Aorta (tissue), 5 donors: ENCODE measurements around the gene CREG1. TPM values are rescaled to one million over a fixed set of nuclear protein-coding genes. Genes with fewer than 3 reads are reported as not detected.
"Not testable (repeated sequence)": the region's sequence is repeated elsewhere in the genome, so short reads cannot be mapped to it uniquely, and the experiment has no call there.

ENCODE experiments used
- ATAC-seq: fragments of 200-7000 bp; cut with Tn5 transposase; one replicate; pipeline ENCODE4 v1.9.1; 2022; ENCODE audit warnings: moderate library complexity; ENCODE audit not compliant: low FRiP score
- DNase-seq, 2 donors: peaks; one replicate each; pipeline ENCODE4 v3.0.0-alpha.2; 2020
- H3K27ac ChIP-seq, 2 donors: one replicate each; pipeline ENCODE4 v1.5.1; 2013; ENCODE audit warnings: low read length in 2 of 2, mild to moderate bottlenecking in 2 of 2, moderate library complexity in 2 of 2, control low read depth in 1 of 2, inconsistent platforms in 1 of 2, low read depth in 1 of 2
- H3K27me3 ChIP-seq, 2 donors: one replicate each; pipeline ENCODE4 v1.6.1; 2013; ENCODE audit warnings: control low read depth in 1 of 2, low read length in 1 of 2, mild to moderate bottlenecking in 1 of 2, moderate library complexity in 1 of 2; ENCODE audit not compliant: insufficient read depth in 2 of 2, control insufficient read depth in 1 of 2
- H3K36me3 ChIP-seq, 2 donors: one replicate each; pipeline ENCODE4 v1.6.1; 2013; ENCODE audit warnings: control low read depth in 1 of 2, low read length in 1 of 2, mild to moderate bottlenecking in 1 of 2; ENCODE audit not compliant: insufficient read depth in 2 of 2, control insufficient read depth in 1 of 2
- H3K4me1 ChIP-seq, 2 donors: one replicate each; pipeline ENCODE4 v1.6.1; 2013; ENCODE audit warnings: low read length in 2 of 2, control low read depth in 1 of 2, mild to moderate bottlenecking in 1 of 2, moderate library complexity in 1 of 2; ENCODE audit not compliant: insufficient read depth in 2 of 2, control insufficient read depth in 1 of 2
- H3K4me3 ChIP-seq, 2 donors: one replicate each; pipeline ENCODE4 v1.5.1; 2013; ENCODE audit warnings: low read length in 2 of 2, control low read depth in 1 of 2, mild to moderate bottlenecking in 1 of 2
- H3K9me3 ChIP-seq: one replicate; pipeline ENCODE4 v1.6.1; 2013; ENCODE audit warnings: mild to moderate bottlenecking, low read length; ENCODE audit not compliant: control insufficient read depth
- WGBS, 2 donors: extraction: QIAGEN DNeasy Blood & Tissue Kit; methylation state at CpG; one replicate each; pipeline ENCODE4 v1.1.7; 2013; 5-methylcytosine and 5-hydroxymethylcytosine counted together
- intact Hi-C, 2 donors: fragments of 100-400 bp; cut with DNase I; formaldehyde crosslinking; loops; one replicate each; pipeline versions ENCODE4 v1.14.2 to v1.15.0; 2022
- polyA plus RNA-seq, 2 donors: library from polyadenylated mRNA; stranded (reverse); fragments of 200-250 nt; gene quantifications; one replicate each; pipeline ENCODE4 v1.2.3, GENCODE V29; 2013
- total RNA-seq, 2 donors: library from RNA; stranded (reverse); fragmentation: NEBNext Ultra II Directional; extraction: Animal tissue kit (Norgen Biotek cat#: 25700); gene quantifications; one replicate each; pipeline ENCODE4 v1.2.1, GENCODE V29; 2021
- donor health status: healthy with polysubstance abuse.
- donor health status: Bipolar disorder and iron deficiency.
- donor health status: DM: no; HTN: no; CAD: no.
- donor health status: DM: no; HTN: no; CAD: no.
- donor health status: DM: yes; HTN: yes; CAD: no.

Gene CREG1
- total and polyA plus RNA-seq, 4 donors, result 92.5 to 127 (median 103) TPM

- intact Hi-C loops, result loop anchor here (5.0 kb wide), 1 partner anchor 131 kb away; no protein-coding TSS in a partner anchor
These were observed 2.6 kb upstream of the CREG1 start for GRCh38 chr1:167555971-167556714.

GRCh38 chr1:167555072-167555471 lies 1.5 kb upstream of the CREG1 start:
- WGBS, 2 donors, result 100% methylated on average over 1 of the region's 1 CpG
- not testable (repeated sequence) for H3K9me3 ChIP-seq, H3K27me3 ChIP-seq, DNase-seq, H3K27ac ChIP-seq, ATAC-seq, H3K4me1 ChIP-seq, H3K4me3 ChIP-seq, H3K36me3 ChIP-seq
- intact Hi-C loops, result loop anchor here (5.0 kb wide), 1 partner anchor 132 kb away; no protein-coding TSS in a partner anchor

More at GRCh38 chr1:167555971-167556714, 2.6 kb upstream of the CREG1 start:
- H3K27me3 ChIP-seq, result no peaks in the 10 kb centered on the region
- peak; percentile 73 for ATAC-seq
- H3K4me3 ChIP-seq, result no peak overlapping the region
- DNase-seq, result peak; percentile 81 to 84
- peaks cover 0 to 4% of the 10 kb centered on the region in 2 donors for H3K4me1 ChIP-seq
- 9 to 10% methylated on average over 5 of the region's 5 CpGs for WGBS, 2 donors
- no peak overlapping the region for H3K27ac ChIP-seq
- H3K9me3 ChIP-seq, result no peaks in the 10 kb centered on the region
- H3K36me3 ChIP-seq, result no peaks in the 10 kb centered on the region

- Histone ChIP-seq H3K9me3 (no peaks in the 10 kb centered on the region), H3K27ac (no peak overlapping the region), H3K27me3 (no peaks in the 10 kb centered on the region), H3K4me3 (peak overlapping the region; percentile 66 to 78), H3K4me1 (peaks cover 0 to 4% of the 10 kb centered on the region in 2 donors), H3K36me3 (no peaks in the 10 kb centered on the region)
- intact Hi-C loops, result no loop called here
- WGBS, 2 donors, result 7 to 8% methylated on average over 15 of the region's 15 CpGs
- peak; percentile 2 for ATAC-seq
- no peak for DNase-seq
These were observed 642 bp upstream of the CREG1 start for GRCh38 chr1:167554028-167554779.

- ATAC-seq (no peak), DNase-seq (no peak)
- no peaks in the 10 kb centered on the region for H3K9me3 ChIP-seq
- 92 to 96% methylated on average over 1 of the region's 1 CpG for WGBS, 2 donors
- no peak overlapping the region for H3K27ac ChIP-seq
- intact Hi-C loops, result no loop called here
- peaks cover 0 to 8% of the 10 kb centered on the region in 2 donors for H3K4me1 ChIP-seq
- peaks cover 0 to 1% of the 10 kb centered on the region in 2 donors for H3K36me3 ChIP-seq
- H3K4me3 ChIP-seq, result no peak overlapping the region
- no peaks in the 10 kb centered on the region for H3K27me3 ChIP-seq
These were observed 2.2 kb downstream of the CREG1 start for GRCh38 chr1:167551362-167551761.

- no peak overlapping the region for H3K27ac ChIP-seq
- DNase-seq, result no peak
These were observed 5.3 kb downstream of the CREG1 start for GRCh38 chr1:167548059-167548932.

GRCh38 chr1:167546935-167547334 lies 6.6 kb downstream of the CREG1 start:
- intact Hi-C loops, result no loop called here
- H3K27ac ChIP-seq, result no peak overlapping the region
- ATAC-seq, result no peak
- H3K27me3 ChIP-seq, result no peaks in the 10 kb centered on the region
- H3K4me1 ChIP-seq, result peaks cover 0 to 4% of the 10 kb centered on the region in 2 donors
- H3K9me3 ChIP-seq, result no peaks in the 10 kb centered on the region
- H3K4me3 ChIP-seq, result no peak overlapping the region
- H3K36me3 ChIP-seq, result peaks cover 0 to 4% of the 10 kb centered on the region in 2 donors
- WGBS, 2 donors, result 84 to 86% methylated on average over 1 of the region's 1 CpG
- no peak for DNase-seq

More at GRCh38 chr1:167548059-167548932, 5.3 kb downstream of the CREG1 start:
- H3K9me3 ChIP-seq, result no peaks in the 10 kb centered on the region
- intact Hi-C loops, result no loop called here
- ATAC-seq, result peak; percentile 61
- H3K4me3 ChIP-seq, result no peak overlapping the region
- peaks cover 0 to 4% of the 10 kb centered on the region in 2 donors for H3K36me3 ChIP-seq
- H3K4me1 ChIP-seq, result peaks cover 0 to 4% of the 10 kb centered on the region in 2 donors
- H3K27me3 ChIP-seq, result no peaks in the 10 kb centered on the region
- 49 to 52% methylated on average over 5 of the region's 5 CpGs for WGBS, 2 donors

- H3K9me3 ChIP-seq, result no peaks in the 10 kb centered on the region
- ATAC-seq, result no peak
- peaks cover 0 to 4% of the 10 kb centered on the region in 2 donors for H3K36me3 ChIP-seq
- no peaks in the 10 kb centered on the region for H3K27me3 ChIP-seq
- intact Hi-C loops, result no loop called here
- 67 to 80% methylated on average over 4 of the region's 4 CpGs for WGBS, 2 donors
- no peak for DNase-seq
- H3K4me1 ChIP-seq, result peaks cover 0 to 4% of the 10 kb centered on the region in 2 donors
- no peak overlapping the region for H3K4me3 ChIP-seq
- no peak overlapping the region for H3K27ac ChIP-seq
These were observed 8.2 kb downstream of the CREG1 start for GRCh38 chr1:167545349-167545748.

- ATAC-seq, result no peak
- no peak for DNase-seq
- no peak overlapping the region for H3K27ac ChIP-seq
- H3K27me3 ChIP-seq, result no peaks in the 10 kb centered on the region
- no peaks in the 10 kb centered on the region for H3K9me3 ChIP-seq
- no peak overlapping the region for H3K4me3 ChIP-seq
- H3K36me3 ChIP-seq, result peaks cover 0 to 4% of the 10 kb centered on the region in 2 donors
- intact Hi-C loops, result no loop called here
- peaks cover 0 to 4% of the 10 kb centered on the region in 2 donors for H3K4me1 ChIP-seq
- 93 to 96% methylated on average over 3 of the region's 3 CpGs for WGBS, 2 donors
These were observed 9.0 kb downstream of the CREG1 start for GRCh38 chr1:167544447-167545093.
